PC-9 (cell line): ENCODE measurements around the gene AIP.

ENCODE experiments used
- CTCF ChIP-seq: fragments of 200-600 bp; sonication (generic); conservative IDR thresholded peaks from 2 replicates; pipeline ENCODE4 v1.6.1; 2017; ENCODE audit warnings: mixed run types, antibody characterized with exemption, mild to moderate bottlenecking, moderate library complexity
- EZH2 ChIP-seq: fragments of 200-600 bp; sonication (generic); IDR thresholded peaks from 2 replicates; pipeline ENCODE4 v1.8.0; 2017; ENCODE audit warnings: antibody characterized with exemption, low read depth

- TF ChIP-seq EZH2 (no peak), CTCF (no peak)
Measured at GRCh38 chr11:67534070-67534679, 51.3 kb downstream of the AIP start.
